Amniotic epithelial cell (primary cell): ENCODE results near the gene RFX5.
"Not testable (repeated sequence)": the region's sequence is repeated elsewhere in the genome, so short reads cannot be mapped to it uniquely, and the experiment has no call there.

Source experiments
- DNase-seq: peaks from one replicate; pipeline ENCODE4 v3.0.0-alpha.2; 2010; ENCODE audit warnings: low read depth

Gene RFX5

GRCh38 chr1:151362308-151363155 lies 15.5 kb upstream of the RFX5 start:
- DNase-seq: no peak

- no peak for DNase-seq
These were observed 14.8 kb upstream of the RFX5 start for GRCh38 chr1:151361883-151362282.

- peak; percentile 48 for DNase-seq
These were observed 9.6 kb upstream of the RFX5 start for GRCh38 chr1:151356696-151357095.

GRCh38 chr1:151352021-151352718 lies 5.1 kb upstream of the RFX5 start:
- peak; percentile 55 for DNase-seq

- not testable (repeated sequence) for DNase-seq
These were observed 3.3 kb upstream of the RFX5 start for GRCh38 chr1:151350323-151350722.

GRCh38 chr1:151347523-151348246 lies 633 bp upstream of the RFX5 start:
- peak; percentile 32 for DNase-seq

- DNase-seq: no peak
These were observed 827 bp downstream of the RFX5 start for GRCh38 chr1:151346082-151346768.

GRCh38 chr1:151344291-151344690 lies 2.8 kb downstream of the RFX5 start:
- DNase-seq: no peak

- DNase-seq: no peak
These were observed 3.5 kb downstream of the RFX5 start for GRCh38 chr1:151343587-151343986.

- no peak for DNase-seq
These were observed 4.5 kb downstream of the RFX5 start for GRCh38 chr1:151342569-151342968.

GRCh38 chr1:151342021-151342420 lies 5.0 kb downstream of the RFX5 start:
- no peak for DNase-seq

- DNase-seq: peak; percentile 74
These were observed 5.9 kb downstream of the RFX5 start for GRCh38 chr1:151340870-151341754.

- DNase-seq: no peak
These were observed 10.5 kb downstream of the RFX5 start for GRCh38 chr1:151336556-151336955.

GRCh38 chr1:151334822-151335221 lies 12.2 kb downstream of the RFX5 start:
- no peak for DNase-seq

GRCh38 chr1:151327903-151328674 lies 19.0 kb downstream of the RFX5 start:
- DNase-seq: no peak

- peak; percentile 97 for DNase-seq
These were observed 19.7 kb downstream of the RFX5 start, which contains the start of gene PI4KB for GRCh38 chr1:151327223-151327902. Gene PI4KB (minus strand): TSS chr1:151327416. CDS start chr1:151316481, 10,935 bp downstream.

- no peak for DNase-seq
These were observed 20.3 kb downstream of the RFX5 start for GRCh38 chr1:151326619-151327222.

GRCh38 chr1:151325646-151326429 lies 21.2 kb downstream of the RFX5 start:
- DNase-seq: no peak
